Measurements from ENCODE around the gene IZUMO1. TPM values are rescaled to one million over a fixed set of nuclear protein-coding genes. Genes with fewer than 3 reads are reported as not detected.

IZUMO1 gene
- total and polyA plus RNA-seq, 2 of the 13 experiments (the other 11 are each of a cell fraction or from before 2014, with no cell fraction given): 0.07 to 0.22 TPM

DNA sequence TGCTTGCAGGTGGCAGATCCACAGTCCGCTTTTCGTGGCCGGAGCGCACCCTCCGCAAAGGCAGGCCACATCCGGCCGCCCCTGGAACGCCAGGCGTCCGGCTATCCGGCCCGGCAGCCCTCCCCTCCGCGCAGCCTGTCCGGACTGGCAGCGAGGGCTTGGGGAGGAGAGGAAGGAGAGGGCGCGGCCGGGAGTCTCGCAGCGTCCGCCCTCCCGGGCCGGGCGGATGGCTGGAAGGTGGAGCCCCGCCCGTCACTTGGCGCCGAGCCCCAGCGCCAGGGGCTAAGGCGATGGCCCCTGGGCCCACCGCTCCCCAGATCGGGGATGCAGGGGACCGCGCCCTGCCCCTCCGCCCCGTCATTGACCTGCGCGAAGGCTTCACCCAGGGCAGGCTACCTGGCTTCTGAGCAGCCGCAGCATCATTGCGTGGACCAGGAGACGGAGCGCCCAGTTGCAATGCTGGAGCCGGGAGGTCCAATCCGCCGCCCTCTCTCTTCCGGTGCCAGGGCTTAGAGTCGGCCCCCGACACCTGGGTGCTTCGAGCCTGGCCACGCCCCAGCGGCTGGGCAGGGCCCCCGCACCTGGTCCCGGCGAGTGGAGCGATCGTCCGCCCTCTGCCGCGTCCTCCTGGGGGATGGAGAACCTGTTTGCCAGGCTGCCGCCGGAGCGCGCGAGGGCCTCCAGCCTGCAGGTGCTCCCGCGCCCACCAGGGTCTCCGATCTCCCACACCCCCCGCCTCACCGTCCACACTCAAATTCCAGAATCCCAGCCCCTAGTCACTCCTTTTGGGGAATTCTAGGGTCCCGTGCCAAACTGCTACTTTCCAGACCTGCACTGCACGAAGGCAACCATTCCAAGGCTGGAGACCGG, 6.0 kb upstream of the IZUMO1 start, which contains the start of gene FUT1:
FUT1 (minus strand) TSS at position 146 of the 870 bp plus-strand sequence. CDS start 1,360 bp downstream, outside the sequence.
- TF ChIP-seq ZNF12 (CRISPR knock-in tag; IDR thresholded peaks at IDR 0.05) (no peak), IRX3 (CRISPR knock-in tag; IDR thresholded peaks at IDR 0.05; ENCODE audit: borderline replicate concordance, low read depth) (no peak), ZBTB49 (CRISPR knock-in tag; IDR thresholded peaks at IDR 0.05; ENCODE audit: borderline replicate concordance) (no peak), ZFP41 (CRISPR knock-in tag; IDR thresholded peaks at IDR 0.05; ENCODE audit: borderline replicate concordance) (no peak), ZNF614 (CRISPR knock-in tag; IDR thresholded peaks at IDR 0.05; ENCODE audit: borderline replicate concordance) (no peak), NFYC (CRISPR knock-in tag; IDR thresholded peaks at IDR 0.05) (no peak)
- TF ChIP-seq, protein P1, sequence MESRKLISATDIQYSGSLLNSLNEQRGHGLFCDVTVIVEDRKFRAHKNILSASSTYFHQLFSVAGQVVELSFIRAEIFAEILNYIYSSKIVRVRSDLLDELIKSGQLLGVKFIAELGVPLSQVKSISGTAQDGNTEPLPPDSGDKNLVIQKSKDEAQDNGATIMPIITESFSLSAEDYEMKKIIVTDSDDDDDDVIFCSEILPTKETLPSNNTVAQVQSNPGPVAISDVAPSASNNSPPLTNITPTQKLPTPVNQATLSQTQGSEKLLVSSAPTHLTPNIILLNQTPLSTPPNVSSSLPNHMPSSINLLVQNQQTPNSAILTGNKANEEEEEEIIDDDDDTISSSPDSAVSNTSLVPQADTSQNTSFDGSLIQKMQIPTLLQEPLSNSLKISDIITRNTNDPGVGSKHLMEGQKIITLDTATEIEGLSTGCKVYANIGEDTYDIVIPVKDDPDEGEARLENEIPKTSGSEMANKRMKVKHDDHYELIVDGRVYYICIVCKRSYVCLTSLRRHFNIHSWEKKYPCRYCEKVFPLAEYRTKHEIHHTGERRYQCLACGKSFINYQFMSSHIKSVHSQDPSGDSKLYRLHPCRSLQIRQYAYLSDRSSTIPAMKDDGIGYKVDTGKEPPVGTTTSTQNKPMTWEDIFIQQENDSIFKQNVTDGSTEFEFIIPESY (CRISPR knock-in tag; IDR thresholded peaks at IDR 0.05): peak; percentile 96
- DNase-seq (ENCODE audit: low spot score) (no peak), ATAC-seq (no peak), FAIRE-seq (no peak)
- no peak within 1 kb of the TSS for H3K9ac ChIP-seq (ENCODE audit: insufficient read depth, low read depth, low read length)
- no peaks in the 10 kb centered on the region for H3K9me3 ChIP-seq (ENCODE audit: low read length)
- H3K27me3 ChIP-seq (ENCODE audit: control insufficient read depth in 1 of 2, insufficient read depth in 2 of 2, low read length in 2 of 2): no peaks in the 10 kb centered on the region
- no peak within 1 kb of the TSS for H3K4me3 ChIP-seq (replicated peaks in 1 of 3; ENCODE audit: insufficient read depth in 1 of 3, low read depth in 2 of 3, low read length in 3 of 3)
- intact Hi-C loops (cut with micrococcal nuclease; ENCODE audit: unreplicated experiment) (no loop called here), in situ Hi-C loops (cut with HindIII; ENCODE audit: extremely low pct_ligation_motif_present, low pct_unique_long_range_greater_than_20kb) (no loop called here)
- H3K4me2 ChIP-seq (ENCODE audit: low read depth, low read length): no peak within 1 kb of the TSS
- H4K20me1 ChIP-seq (ENCODE audit: insufficient read depth, low read length): no peaks in the 10 kb centered on the region
- CTCF ChIA-PET (ENCODE audit: low intra/inter-chr PET ratio, low total read pairs): no interaction called here
- H3K79me2 ChIP-seq (ENCODE audit: insufficient read depth, low read length): no peaks in the 10 kb centered on the region
- peaks cover 42% of the 10 kb centered on the region for H3K4me1 ChIP-seq (ENCODE audit: insufficient read depth, low read length)
- WGBS (ENCODE audit: low lambda C conversion rate): 96% methylated on average over 36 of the region's 73 CpGs
- POLR2A ChIA-PET: no interaction called here
- H3K36me3 ChIP-seq (replicated peaks in 1 of 2; ENCODE audit: control insufficient read depth in 1 of 2, insufficient read depth in 2 of 2, low read length in 2 of 2): no peaks in the 10 kb centered on the region
- no TSS peak for BruUV-seq (replicated peaks)
- H2AFZ ChIP-seq (ENCODE audit: low read length): no peak within 1 kb of the TSS
- H3K27ac ChIP-seq (ENCODE audit: extremely low read length, insufficient read depth, low read length): no peak within 1 kb of the TSS

Data from HepG2 (cell line).